Right atrium auricular region (tissue), 2 donors: ENCODE results near the gene GRM1. TPM values are rescaled to one million over a fixed set of nuclear protein-coding genes. Genes with fewer than 3 reads are reported as not detected.

ENCODE experiments used
- DNase-seq: peaks from one replicate; pipeline ENCODE4 v3.0.0-alpha.2; 2019; ENCODE audit warnings: low spot score
- H3K27ac ChIP-seq, 2 donors: fragments of 200-600 bp; sonication (generic); 1 replicate in 1 of 2; 2 replicates in 1 of 2; pipeline ENCODE4 v1.5.1; 2016 to 2019
- H3K27me3 ChIP-seq, 2 donors: fragments of 200-600 bp; sonication (generic); one replicate each; pipeline versions ENCODE4 v1.5.1 to v1.6.0; 2017 to 2019
- H3K36me3 ChIP-seq: fragments of 200-600 bp; sonication (generic); one replicate; pipeline ENCODE4 v1.5.1; 2016
- H3K4me1 ChIP-seq, 2 donors: fragments of 200-600 bp; sonication (generic); one replicate each; pipeline versions ENCODE4 v1.5.1 to v1.6.0; 2017 to 2019
- H3K4me3 ChIP-seq, 2 donors: fragments of 200-600 bp; sonication (generic); 1 replicate in 1 of 2; 2 replicates in 1 of 2; pipeline ENCODE4 v1.5.1; 2017 to 2019; ENCODE audit warnings: mild to moderate bottlenecking in 1 of 2, moderate library complexity in 1 of 2
- H3K9me3 ChIP-seq, 2 donors: fragments of 200-600 bp; sonication (generic); one replicate each; pipeline ENCODE4 v1.5.1; 2019
- CTCF ChIP-seq, 2 donors: fragments of 200-600 bp; sonication (generic); IDR thresholded peaks; one replicate each; pipeline ENCODE4 v1.5.1; 2019; ENCODE audit warnings: antibody characterized with exemption in 2 of 2
- total RNA-seq, 2 donors: library from RNA; depleted of rRNA; stranded (reverse); fragments of >200 nt; gene quantifications; one replicate each; pipeline ENCODE4 v1.1.0, GENCODE V29; 2016

The GRM1 gene
- total RNA-seq, 2 donors from 2014 or later: 0.07 to 0.08 TPM

GRCh38 chr6:146331013-146331412 is 302.2 kb downstream of the GRM1 start:
- TF ChIP-seq CTCF (IDR thresholded peaks at IDR 0.05): no peak
- DNase-seq: no peak
- Histone ChIP-seq H3K4me3 (no peak overlapping the region), H3K36me3 (no peaks in the 10 kb centered on the region), H3K4me1 (no peaks in the 10 kb centered on the region), H3K27me3 (no peaks in the 10 kb centered on the region), H3K27ac (no peak overlapping the region), H3K9me3 (no peaks in the 10 kb centered on the region)

- Histone ChIP-seq H3K4me3 (no peak overlapping the region), H3K9me3 (no peaks in the 10 kb centered on the region), H3K4me1 (no peaks in the 10 kb centered on the region), H3K36me3 (no peaks in the 10 kb centered on the region), H3K27ac (no peak overlapping the region), H3K27me3 (no peaks in the 10 kb centered on the region)
- TF ChIP-seq CTCF (IDR thresholded peaks at IDR 0.05): no peak
- DNase-seq: no peak
Measured at GRCh38 chr6:146335336-146335735, 306.5 kb downstream of the GRM1 start.

GRCh38 chr6:146336191-146336590 is 307.3 kb downstream of the GRM1 start:
- DNase-seq: no peak
- Histone ChIP-seq H3K9me3 (no peaks in the 10 kb centered on the region), H3K27me3 (no peaks in the 10 kb centered on the region), H3K36me3 (no peaks in the 10 kb centered on the region), H3K4me3 (no peak overlapping the region), H3K27ac (no peak overlapping the region), H3K4me1 (no peaks in the 10 kb centered on the region)
- TF ChIP-seq CTCF (IDR thresholded peaks at IDR 0.05): no peak

GRCh38 chr6:146337376-146337775 is 308.5 kb downstream of the GRM1 start:
- no peaks in the 10 kb centered on the region for H3K9me3 ChIP-seq
- H3K27me3 ChIP-seq: no peaks in the 10 kb centered on the region
- no peak for DNase-seq
- no peak overlapping the region for H3K27ac ChIP-seq
- no peak overlapping the region for H3K4me3 ChIP-seq
- no peaks in the 10 kb centered on the region for H3K36me3 ChIP-seq
- no peaks in the 10 kb centered on the region for H3K4me1 ChIP-seq
- no peak for TF ChIP-seq CTCF (IDR thresholded peaks at IDR 0.05)

- TF ChIP-seq CTCF (IDR thresholded peaks at IDR 0.05): no peak
- H3K4me1 ChIP-seq: no peaks in the 10 kb centered on the region
- no peak for DNase-seq
- H3K9me3 ChIP-seq: no peaks in the 10 kb centered on the region
- H3K27me3 ChIP-seq: no peaks in the 10 kb centered on the region
- H3K4me3 ChIP-seq: no peak overlapping the region
- no peak overlapping the region for H3K27ac ChIP-seq
- H3K36me3 ChIP-seq: no peaks in the 10 kb centered on the region
Measured at GRCh38 chr6:146339716-146340115, 310.9 kb downstream of the GRM1 start.

- no peak for DNase-seq
- TF ChIP-seq CTCF (IDR thresholded peaks at IDR 0.05): no peak
- H3K36me3 ChIP-seq: no peaks in the 10 kb centered on the region
- no peaks in the 10 kb centered on the region for H3K27me3 ChIP-seq
- no peak overlapping the region for H3K27ac ChIP-seq
- H3K9me3 ChIP-seq: no peaks in the 10 kb centered on the region
- H3K4me3 ChIP-seq: no peak overlapping the region
- no peaks in the 10 kb centered on the region for H3K4me1 ChIP-seq
Measured at GRCh38 chr6:146341493-146342230, 312.8 kb downstream of the GRM1 start.
